HG02840 (cell line): ENCODE measurements around the gene PREX1.
A peak's percentile ranks its signal among the peaks of the same experiment; 100 is the strongest.
"Not testable (repeated sequence)": the region's sequence is repeated elsewhere in the genome, so short reads cannot be mapped to it uniquely, and the experiment has no call there.

Experiments used
- ATAC-seq: cut with Tn5 transposase; IDR thresholded peaks from one replicate; pipeline ENCODE4 v1.9.1; 2021; ENCODE audit warnings: mild to moderate bottlenecking, moderate library complexity, moderate number of reproducible peaks; ENCODE audit not compliant: unreplicated experiment, low FRiP score

The PREX1 gene

DNA sequence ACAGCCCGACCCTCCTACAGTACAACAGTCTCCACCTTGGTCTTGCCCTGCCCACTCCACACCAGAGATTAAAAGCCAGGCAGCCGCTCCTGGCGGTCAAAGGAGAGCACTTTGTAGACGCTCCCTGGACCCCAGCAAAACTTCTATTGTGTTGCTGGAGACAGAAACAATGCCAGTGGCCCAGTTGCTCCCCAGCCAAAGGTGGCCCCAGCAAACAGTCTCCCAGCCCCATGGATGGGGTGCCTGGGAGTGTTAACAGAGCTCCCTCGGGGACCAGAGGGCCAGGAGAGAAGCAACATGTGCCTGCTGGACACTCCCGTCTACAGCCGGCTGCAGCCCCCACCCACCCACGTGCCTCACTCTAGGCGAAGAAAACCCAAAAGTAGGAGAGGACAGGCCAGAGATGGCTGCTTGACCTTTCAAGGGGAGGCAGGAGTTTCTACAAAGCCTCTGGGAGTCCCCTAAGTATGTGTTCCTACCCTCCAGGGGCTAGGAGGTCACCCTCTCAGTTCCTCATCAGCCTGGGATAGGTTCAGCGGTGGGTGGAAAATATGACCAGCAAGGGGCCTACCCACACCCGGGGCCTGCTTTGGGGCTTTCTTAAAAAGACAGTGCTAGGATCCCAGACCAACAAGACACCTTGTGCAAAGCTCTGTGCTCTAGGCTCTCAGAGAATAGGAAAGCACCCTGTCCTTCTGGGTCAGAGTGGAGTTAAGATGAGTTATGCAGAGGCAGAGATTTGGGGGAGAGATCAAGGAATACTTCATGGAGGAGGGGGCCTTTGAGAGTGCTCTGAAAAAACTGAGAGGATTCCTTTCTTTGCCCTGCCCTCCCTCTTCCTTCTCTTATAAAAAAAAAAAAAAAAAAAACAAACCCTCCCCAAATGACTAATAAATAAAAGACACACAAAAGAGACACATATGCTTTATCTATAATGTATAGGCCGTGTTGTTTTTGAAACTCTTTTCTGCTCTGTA, 19.0 kb upstream of the PREX1 start:
- peak; percentile 88 for ATAC-seq

DNA sequence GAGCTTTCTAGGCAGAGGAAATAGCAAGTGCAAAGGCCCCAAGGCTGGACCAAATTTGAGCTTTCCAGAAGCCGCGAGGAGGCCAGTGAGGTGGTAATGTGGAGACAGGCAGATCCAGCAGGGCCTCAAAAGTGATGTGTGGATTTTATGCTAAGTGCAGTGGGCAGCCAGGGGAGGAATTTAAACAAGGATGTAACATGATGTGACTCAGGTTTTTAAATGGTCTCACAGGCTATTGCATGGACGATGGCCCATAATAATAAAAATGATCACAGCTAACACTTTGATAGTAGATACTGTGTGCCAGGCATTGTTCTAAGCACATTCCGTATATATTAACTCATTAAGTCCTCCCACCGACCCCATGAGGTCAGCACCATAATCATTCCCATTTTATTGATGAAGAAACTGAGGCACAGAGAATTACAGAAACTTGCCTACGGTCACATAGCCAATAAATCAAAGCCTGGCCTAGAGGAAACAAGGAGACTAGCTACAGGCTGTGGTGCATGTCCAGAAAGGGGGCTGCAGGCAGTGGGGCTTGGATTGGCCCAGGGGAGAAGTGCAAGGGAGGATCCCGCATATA, 18.0 kb upstream of the PREX1 start:
- ATAC-seq: no peak

DNA sequence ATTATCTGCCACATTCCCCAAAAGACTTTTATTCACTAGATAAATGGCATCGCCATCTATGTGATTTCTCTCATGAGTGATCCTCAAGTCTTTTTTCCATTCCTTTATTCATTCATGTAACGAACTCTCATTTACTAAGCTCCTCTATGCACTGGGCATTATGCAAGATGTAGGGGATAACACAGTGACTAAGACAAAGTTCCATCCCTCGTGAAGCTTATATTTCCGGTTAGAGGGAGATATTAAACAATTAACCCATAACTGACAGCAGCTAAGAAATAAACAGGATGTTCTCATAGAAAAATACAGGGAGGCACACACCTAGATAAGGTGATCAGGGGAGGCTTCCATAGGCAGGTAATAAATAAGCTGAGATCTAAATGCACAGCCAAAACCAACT, 17.2 kb upstream of the PREX1 start:
- ATAC-seq: no peak

DNA sequence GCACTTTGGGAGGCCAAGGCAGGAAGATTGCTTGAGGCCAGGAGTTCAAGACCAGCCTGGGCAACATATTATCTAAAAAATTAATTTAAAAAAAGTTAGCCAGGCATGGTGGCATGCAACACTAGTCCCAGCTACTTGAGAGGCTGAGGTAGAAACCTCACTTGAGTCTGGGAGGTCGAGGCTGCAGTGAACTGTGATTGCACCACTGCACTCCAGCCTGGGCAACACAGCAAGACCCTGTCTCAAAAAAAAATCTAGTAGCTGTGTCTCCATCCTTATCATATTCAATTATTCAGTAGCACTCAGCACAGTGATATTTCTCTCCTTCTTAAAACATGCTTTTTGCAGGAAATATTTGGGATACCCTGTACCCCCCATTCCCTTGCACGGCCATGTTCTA, 16.1 kb upstream of the PREX1 start:
- ATAC-seq: not testable (repeated sequence)

DNA sequence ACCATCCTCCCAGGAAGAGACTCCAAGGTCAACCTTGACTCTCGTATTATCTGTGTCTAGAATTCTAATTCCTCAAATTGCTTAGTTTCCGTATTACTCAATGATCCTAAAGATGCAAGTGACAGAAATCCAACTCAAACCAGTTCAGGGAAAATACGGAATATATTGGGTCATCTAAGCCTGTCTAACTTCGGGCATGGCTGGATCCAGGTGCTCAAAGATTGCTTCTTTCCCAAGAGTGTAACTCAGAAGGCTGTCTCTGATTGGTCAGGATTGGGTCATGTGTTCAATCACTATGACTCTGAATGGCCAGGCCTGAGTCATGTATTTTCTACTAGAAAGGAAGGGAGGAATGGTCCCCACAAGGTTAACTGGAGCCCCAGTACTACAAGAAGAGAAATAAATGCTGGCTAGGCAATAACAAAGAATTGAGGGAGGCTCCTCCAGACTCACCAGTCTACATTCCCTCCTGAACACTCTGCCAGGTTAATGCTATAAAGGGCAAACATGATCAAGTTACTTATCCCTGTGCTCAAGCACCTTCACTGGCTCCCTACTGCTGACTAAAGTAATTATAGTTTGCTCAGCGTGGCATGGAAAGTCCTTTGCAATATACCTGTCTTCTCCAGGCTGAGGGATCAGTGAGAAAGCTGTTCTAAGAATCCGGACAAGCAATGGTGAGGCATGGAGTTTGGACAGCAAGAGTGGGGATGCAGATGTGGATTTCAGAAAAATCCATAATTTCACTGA, 15.4 kb upstream of the PREX1 start:
- no peak for ATAC-seq

DNA sequence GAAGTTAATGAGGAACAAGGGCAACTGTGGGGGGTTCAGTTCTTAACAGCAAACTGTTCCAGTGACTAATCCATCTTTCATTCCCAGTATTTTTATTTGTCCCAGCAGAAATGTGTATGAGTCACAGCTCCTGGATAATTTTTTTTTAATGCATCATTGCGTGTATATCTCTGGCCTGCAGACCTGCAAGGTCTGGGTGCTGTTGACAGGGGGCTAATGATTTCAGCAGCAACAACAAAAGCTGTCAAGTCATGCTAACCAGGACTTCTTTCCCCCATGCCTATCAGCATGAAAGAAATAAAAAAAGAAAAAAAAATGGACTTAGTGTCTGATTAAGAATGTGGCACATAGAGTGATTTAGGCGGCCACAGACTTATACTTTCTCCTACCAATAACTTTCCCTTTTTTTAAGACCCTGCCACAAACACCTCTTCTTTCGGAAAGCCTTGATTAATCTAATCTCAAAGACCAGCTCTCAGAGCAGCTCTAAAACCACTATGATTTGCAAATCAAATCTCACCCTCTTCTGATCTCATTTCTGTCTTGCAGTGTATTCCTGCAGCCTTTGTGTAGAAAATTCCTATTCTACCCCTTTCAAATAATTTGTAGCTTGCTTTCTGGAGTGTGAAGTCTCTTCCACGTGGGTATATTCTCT, 14.2 kb upstream of the PREX1 start:
- ATAC-seq: no peak

DNA sequence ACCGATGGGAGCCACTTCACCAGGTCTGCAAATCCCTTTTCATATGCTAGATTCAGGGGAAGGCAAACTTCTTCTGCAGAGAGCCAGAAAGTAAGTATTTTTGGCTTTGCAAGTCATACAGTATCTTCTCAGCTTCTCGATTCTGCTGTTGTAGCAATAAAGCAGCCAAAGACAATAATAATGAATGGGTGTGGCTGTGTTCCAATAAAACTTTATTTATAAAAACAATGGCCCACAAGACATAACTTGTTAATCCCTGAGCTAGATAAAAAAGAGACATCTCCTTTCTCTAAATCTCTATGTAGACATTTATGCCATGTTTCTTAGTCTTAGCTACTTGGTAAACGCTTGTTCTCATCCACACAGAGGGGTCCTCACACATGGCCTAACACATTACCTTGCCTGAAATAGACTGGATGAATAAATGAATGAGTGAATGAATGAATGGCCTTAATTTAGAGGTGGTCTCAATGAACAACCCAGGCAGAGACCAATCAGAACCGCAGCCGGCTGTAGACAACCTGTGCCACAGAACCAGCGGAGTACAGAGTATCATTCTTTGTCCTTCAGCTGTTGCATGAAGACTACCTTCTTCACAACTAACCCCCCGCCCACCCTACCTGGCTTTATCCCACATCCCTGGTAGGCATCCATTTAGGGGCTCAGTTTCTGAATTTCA, 13.5 kb upstream of the PREX1 start:
- no peak for ATAC-seq

DNA sequence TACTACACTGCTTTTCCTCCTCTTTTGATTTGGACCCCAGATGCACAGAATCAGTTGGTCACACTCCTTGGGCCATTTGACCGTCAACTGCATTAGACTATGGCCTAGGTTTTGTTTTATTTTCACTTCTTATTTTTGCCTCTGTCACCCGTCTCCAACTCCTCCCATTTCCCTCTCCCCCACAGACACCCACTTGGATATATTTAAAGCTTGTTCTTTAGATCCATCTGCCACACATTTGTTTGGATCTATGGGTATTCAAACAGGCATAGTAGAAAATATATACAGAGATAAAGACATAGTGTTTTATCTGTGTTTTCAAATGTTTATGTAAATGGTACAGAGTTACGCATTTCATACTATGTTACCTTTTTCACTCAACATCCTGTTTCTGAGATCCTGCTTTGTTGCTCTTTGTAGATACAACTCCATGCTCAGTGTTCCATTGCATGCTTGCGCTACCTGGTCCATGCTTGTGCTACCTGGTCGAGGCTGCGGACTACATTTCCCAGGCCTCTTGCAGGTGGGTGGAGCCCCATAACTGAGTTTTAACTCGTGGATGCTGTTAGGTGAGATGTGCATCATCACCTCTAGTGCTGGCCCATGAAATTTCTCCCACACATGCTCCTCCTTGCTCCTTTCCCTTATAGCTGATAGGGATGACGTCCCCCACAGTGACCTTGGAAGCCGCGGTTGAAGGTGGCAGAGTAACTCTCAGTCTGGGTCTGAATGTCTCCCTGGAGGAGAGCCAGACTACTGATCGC, 11.5 kb upstream of the PREX1 start:
- ATAC-seq: no peak

DNA sequence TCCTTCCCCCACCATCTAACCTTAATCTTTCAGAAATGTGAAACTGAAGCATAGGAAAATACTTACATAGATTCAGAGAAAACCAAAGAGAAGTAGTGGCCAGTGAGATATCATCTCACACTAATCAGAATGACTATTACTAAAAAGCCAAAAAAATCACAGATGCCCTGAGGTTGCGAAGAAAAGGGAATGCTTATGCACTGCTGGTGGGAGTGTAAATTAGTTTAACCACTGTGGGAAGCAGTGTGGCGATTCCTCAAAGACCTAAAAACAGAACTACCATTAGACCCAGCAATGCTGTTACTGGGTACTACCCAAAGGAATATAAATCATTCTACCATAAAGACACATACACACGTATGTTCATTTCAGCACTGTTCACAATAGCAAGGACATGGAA, 9.2 kb upstream of the PREX1 start:
- no peak for ATAC-seq

DNA sequence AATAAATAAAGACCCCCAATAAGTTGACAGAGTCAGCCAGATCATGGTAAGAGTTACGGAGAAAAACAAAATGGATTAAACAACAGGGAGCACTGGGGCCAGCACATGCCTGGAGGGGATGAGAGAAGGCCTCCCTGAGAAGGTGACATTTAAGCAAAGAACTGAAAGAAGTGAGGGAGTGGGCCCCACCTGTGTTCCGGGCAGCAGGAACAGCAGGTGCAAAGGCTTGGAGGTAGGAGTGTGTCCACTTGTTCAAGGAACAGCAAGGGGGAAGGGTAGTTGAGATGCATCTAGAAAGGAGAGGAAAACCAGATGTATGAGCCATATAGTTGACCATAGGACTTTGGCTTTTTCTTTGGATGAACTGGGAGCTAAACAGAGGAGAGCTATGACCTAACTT, 7.6 kb upstream of the PREX1 start:
- ATAC-seq: no peak

DNA sequence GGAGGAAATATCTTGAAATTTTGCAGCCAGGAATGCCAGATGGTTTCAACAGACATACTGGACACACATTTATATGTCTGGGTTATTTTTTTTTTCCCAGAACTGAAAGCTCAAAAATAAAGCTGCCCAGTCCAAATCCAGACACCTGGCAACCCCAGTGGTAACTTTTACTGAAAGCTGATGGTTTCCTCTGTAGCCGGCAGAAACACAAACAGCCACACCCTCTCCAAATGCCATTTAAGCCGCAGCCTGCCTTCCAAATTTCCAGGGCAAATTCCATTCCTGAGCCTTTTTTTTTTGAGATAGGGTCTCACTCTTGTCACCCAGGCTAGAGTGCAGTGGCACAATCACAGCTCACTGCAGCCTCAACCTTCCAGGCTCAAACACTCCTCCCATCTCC, 6.5 kb upstream of the PREX1 start:
- no peak for ATAC-seq

DNA sequence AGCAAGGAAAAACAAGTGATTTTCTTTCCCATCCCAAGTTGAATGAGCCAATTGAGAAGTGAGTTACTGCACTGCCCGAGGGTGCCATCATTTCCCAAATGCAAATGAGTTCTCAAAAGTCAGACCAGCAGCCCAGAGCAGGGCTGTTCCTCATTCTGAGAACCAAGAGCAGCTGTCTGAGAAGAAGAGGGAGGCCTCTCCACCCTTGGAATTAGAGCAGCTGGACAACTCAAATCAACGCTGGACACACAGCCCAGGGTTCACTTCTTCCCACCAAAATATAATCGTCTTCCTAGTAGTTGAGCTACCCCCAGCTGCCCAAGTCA, 4.6 kb upstream of the PREX1 start:
- no peak for ATAC-seq

DNA sequence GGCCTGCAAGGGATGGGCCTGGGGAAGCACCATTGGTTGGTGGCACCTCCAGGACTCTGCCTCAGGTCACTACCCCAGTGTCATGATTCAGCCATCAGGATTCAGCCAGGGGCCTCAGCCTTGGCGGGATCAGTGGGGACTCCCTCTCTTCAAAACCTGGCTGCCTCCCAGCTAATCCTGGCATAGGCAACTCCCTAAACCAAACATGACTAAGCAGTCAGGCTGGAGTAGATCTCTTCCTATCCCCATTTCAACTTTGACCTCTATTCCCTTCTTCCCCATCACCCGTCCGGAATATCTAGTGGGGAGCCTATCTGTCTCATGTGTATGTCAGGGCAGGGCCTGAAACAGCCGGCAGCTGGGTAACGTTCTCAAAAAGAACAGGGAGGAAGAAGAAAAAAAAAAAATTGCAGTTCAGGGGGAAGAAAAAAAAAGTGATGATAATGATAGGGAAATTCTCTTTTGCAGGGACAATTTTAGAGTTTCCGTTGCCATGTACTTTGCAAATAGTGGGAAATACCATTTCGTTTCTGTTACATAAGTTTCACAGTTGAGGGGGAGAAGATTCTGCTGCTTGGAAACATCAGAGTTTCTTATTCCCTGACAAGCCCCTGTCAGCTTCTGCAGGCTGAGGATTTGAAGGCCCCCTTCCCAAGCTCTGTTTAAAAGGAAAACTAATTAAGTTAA, 4.1 kb upstream of the PREX1 start:
- ATAC-seq: no peak

DNA sequence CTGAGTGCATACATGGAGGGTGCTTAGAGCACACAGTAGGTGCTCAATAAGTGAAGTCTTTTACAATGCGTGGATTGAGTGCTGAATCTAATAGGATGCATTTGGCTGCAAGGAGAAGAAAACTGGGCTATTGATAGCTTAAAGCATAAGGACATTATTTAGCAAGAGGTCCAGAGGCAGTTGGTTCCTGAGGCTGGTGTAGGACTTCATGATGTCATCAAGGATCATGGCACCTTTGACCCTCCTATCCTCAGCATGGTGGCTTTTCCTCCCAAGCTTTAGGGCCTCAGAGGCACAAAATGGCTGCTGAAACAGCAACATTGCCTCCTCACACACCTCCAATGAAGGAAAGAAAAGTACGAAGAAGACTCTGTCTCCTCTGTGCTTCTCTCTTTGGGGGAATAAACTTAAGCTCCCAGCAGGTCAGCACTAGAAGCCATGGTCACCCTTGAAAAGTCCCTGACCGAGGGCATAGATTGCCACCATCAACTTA, 3.1 kb upstream of the PREX1 start:
- no peak for ATAC-seq

DNA sequence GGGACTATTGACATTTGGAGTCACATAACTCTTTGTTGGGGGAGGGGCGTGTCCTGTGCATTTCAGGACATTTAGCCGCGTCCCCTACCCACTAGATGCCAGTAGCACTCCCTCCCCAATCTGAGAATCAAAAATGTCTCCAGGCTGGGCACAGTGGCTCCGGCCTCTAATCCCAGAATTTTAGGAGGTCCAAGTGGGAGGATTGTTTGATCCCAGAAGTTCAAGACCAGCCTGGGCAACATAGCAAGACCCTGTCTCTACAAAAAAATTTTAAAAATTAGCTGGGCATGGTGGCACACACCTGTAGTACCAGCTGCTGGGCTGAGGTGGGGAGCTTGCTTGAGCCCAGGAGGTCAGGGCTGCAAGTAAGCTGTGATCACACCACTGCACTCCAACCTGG, 2.1 kb upstream of the PREX1 start:
- ATAC-seq: no peak

DNA sequence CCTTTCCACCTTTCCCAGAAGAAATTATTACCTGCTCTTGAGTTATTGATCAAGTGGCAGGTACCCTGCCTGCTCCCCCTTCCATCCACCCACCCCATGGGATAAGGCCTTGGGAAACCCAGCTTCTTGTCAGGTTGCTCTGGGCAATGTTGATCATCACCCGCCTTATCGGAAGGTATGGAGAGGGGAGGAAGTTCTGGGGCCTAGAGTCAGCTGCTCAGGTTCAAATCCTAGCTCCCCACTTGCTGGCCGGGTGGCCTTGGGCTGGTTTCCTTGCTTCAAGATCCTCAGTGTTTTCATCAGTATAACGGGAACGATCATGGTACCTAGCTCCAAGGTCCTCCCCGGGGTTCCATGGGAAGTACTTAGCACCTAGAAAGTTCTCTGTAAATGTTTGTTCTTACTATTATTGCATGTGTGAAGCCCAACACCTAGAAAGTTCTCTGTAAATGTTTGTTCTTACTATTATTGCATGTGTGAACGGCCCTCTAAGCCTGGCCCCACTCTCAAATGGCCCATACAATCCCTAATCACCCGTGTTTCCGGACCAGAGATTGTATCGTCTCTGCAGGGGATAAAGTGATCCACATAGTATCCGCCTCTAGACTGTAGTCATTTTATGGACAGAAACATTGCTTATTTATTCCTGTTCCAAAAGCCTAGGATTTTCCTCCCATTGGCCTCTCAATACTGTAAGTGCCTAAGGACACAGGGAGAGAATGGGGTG, 1.1 kb upstream of the PREX1 start:
- no peak for ATAC-seq

DNA sequence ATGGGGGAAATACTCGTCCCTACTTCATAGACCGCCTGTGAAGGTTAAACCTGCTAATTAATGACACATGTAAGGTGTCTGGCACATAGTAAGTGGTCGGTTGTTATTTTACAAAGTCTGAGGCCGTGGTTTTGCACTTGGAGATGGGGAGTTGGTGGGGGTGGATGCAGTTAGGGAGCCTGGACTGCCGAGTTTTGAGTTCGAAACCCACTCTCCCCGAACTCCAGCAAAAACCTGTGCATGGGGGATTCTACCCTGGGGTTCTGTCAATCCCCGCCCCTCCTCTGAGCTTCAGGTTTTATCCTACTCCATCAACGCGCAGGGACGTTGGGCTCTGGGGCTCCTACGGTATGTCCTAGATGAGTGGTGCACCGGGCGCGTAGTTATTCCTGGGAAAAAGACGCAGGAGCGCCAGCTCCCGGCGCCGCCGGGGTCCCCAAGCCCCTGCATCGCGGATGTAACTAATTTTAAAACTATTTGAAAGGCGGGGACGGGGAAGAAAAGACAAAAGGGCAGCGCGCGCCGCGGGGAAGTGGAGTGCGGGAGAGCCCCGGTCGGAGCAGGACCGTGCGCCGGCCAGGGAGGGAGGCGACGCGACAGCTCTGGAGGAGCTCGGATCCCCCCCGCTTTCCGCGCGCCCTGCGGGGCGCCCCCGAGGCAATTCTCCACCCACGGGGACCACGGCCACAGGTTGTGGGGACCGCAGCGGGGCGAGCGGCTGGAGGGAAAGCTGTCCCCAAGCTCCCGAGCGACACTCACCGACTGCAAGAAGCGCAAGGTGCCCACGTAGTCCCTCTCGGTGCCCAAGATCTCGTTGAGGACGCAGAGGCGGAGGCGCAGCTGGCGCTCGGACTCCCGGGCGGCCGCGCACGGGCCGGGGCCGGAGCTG, 672 bp downstream of the PREX1 start:
- peak; percentile 13 for ATAC-seq
